Caco-2 (cell line): ENCODE data around the gene DMWD. TPM values are rescaled to one million over a fixed set of nuclear protein-coding genes. Genes with fewer than 3 reads are reported as not detected.
A peak's percentile ranks its signal among the peaks of the same experiment; 100 is the strongest.

Experiments
- BruUV-seq: library from RNA; stranded (reverse); fragments of 400-500 nt; replicated peaks from 2 replicates; lab custom pipeline; 2021; lab: Mats Ljungman, UMichigan
- CTCF ChIA-PET: fragments of 300-600 bp; sonication (Branson Sonifier 250); formaldehyde crosslinking; loops from one replicate; lab custom pipeline; 2022; ENCODE audit warnings: antibody characterized with exemption; lab: Charles Lee
- POLR2A ChIA-PET: fragments of 300-600 bp; sonication (Branson Sonifier 250); formaldehyde crosslinking; loops from one replicate; lab custom pipeline; 2022; ENCODE audit warnings: antibody characterized with exemption; lab: Charles Lee
- DNase-seq, 2 experiments: peaks; one replicate each; pipeline versions ENCODE4 v3.0.0 to v3.0.0-alpha.2; 2020 to 2022
- H3K27me3 ChIP-seq: replicated peaks from 2 replicates; pipeline ENCODE4 v1.6.0; 2011; ENCODE audit warnings: low read length; ENCODE audit not compliant: control insufficient read depth, insufficient read depth
- H3K36me3 ChIP-seq: 2 replicates; pipeline ENCODE4 v1.5.1; 2011; ENCODE audit warnings: low read length; ENCODE audit not compliant: control insufficient read depth, insufficient read depth
- H3K4me1 ChIP-seq: fragments of 250-450 bp; sonication (Bioruptor Pico); 2 replicates; pipeline ENCODE4 v1.5.1; 2020; ENCODE audit warnings: mild to moderate bottlenecking
- H3K4me3 ChIP-seq: 2 replicates; pipeline ENCODE4 v1.5.1; 2011; ENCODE audit warnings: low read depth, mild to moderate bottlenecking, control low read depth, low read length
- H3K9me3 ChIP-seq: fragments of 250-450 bp; sonication (Bioruptor Pico); 2 replicates; pipeline ENCODE4 v1.5.1; 2020; ENCODE audit warnings: mild to moderate bottlenecking, moderate library complexity
- H3K27ac Mint-ChIP-seq: one replicate; pipeline ENCODE4 v1.8.0; 2022; ENCODE audit warnings: mixed read lengths; ENCODE audit not compliant: unreplicated experiment
- H3K27me3 Mint-ChIP-seq: one replicate; pipeline ENCODE4 v1.8.0; 2022; ENCODE audit warnings: mixed read lengths; ENCODE audit not compliant: insufficient read depth, unreplicated experiment
- H3K36me3 Mint-ChIP-seq: one replicate; pipeline ENCODE4 v1.8.0; 2022; ENCODE audit warnings: mild to moderate bottlenecking, mixed read lengths; ENCODE audit not compliant: insufficient read depth, unreplicated experiment
- H3K4me1 Mint-ChIP-seq: one replicate; pipeline ENCODE4 v1.8.0; 2022; ENCODE audit warnings: low read depth, mixed read lengths; ENCODE audit not compliant: unreplicated experiment
- H3K4me3 Mint-ChIP-seq: one replicate; pipeline ENCODE4 v1.8.0; 2022; ENCODE audit warnings: mild to moderate bottlenecking, moderate library complexity, mixed read lengths; ENCODE audit not compliant: unreplicated experiment
- H3K9me3 Mint-ChIP-seq: one replicate; pipeline ENCODE4 v1.8.0; 2022; ENCODE audit warnings: mixed read lengths; ENCODE audit not compliant: unreplicated experiment
- intact Hi-C: fragments of 100-400 bp; cut with micrococcal nuclease; formaldehyde crosslinking; loops from one replicate; pipeline ENCODE4 v1.10.0; 2022; ENCODE audit not compliant: unreplicated experiment
- total RNA-seq: library from RNA; stranded (reverse); gene quantifications from 2 replicates; pipeline ENCODE4 v1.2.3, GENCODE V29; 2022
- TF ChIP-seq, protein P1 (sequence below), 2 experiments: fragments of 200-600 bp in 1 of 2; IDR thresholded peaks; 1 replicate in 1 of 2; 2 replicates in 1 of 2; pipeline versions ENCODE4 v1.5.1 to v1.8.0; 2011 to 2022; ENCODE audit warnings: antibody characterized with exemption in 1 of 2, control low read depth in 1 of 2, inconsistent platforms in 1 of 2, low read depth in 1 of 2, low read length in 1 of 2, mild to moderate bottlenecking in 1 of 2, moderate library complexity in 1 of 2; ENCODE audit not compliant: insufficient read depth in 1 of 2, severe bottlenecking in 1 of 2, unreplicated experiment in 1 of 2

The DMWD gene
- total RNA-seq, 1 experiment from 2014 or later: 76.3 TPM

DNA sequence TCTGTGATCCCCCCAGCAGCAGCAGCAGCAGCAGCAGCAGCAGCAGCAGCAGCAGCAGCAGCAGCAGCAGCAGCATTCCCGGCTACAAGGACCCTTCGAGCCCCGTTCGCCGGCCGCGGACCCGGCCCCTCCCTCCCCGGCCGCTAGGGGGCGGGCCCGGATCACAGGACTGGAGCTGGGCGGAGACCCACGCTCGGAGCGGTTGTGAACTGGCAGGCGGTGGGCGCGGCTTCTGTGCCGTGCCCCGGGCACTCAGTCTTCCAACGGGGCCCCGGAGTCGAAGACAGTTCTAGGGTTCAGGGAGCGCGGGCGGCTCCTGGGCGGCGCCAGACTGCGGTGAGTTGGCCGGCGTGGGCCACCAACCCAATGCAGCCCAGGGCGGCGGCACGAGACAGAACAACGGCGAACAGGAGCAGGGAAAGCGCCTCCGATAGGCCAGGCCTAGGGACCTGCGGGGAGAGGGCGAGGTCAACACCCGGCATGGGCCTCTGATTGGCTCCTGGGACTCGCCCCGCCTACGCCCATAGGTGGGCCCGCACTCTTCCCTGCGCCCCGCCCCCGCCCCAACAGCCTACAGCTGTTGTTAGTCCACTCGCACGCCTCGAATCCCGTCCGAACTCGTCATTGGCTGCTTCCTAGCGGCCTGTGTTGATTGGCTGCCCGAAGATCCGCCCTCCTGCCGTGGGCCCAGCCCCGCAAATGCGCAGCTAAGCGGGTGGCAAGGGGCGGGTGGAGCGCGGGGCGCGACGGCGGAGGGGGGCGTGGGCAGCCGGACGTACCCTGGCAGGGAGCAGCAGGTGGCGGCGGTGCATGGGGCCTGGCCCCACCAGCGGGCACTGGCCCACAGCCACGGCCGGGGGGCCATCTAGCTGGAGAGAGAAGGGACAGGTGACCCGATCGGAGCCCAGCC lies 22.2 kb downstream of the DMWD start:
- intact Hi-C loops: loop anchor here (1.0 to 5.0 kb wide), 5 partner anchors 9 to 112 kb away; no protein-coding TSS in a partner anchor
- POLR2A ChIA-PET: interaction anchor here (0.5 to 3.7 kb wide), 22 partner anchors 9 to 1455 kb away, joined by 3 to 64 read pairs (median 5); partner anchors contain the start of genes DMPK, DMWD, QPCTL and SNRPD2
- no peaks in the 10 kb centered on the region for H3K27me3 Mint-ChIP-seq
- no peaks in the 10 kb centered on the region for H3K9me3 ChIP-seq
- H3K36me3 ChIP-seq: no peaks in the 10 kb centered on the region
- H3K4me3 Mint-ChIP-seq: peak overlapping the region; percentile 97
- peak overlapping the region; percentile 96 for H3K27ac Mint-ChIP-seq
- H3K4me1 Mint-ChIP-seq: peaks cover 7% of the 10 kb centered on the region
- H3K36me3 Mint-ChIP-seq: peaks cover 64% of the 10 kb centered on the region
- no peaks in the 10 kb centered on the region for H3K9me3 Mint-ChIP-seq
- DNase-seq: peak; percentile 99
- H3K27me3 ChIP-seq: no peaks in the 10 kb centered on the region
- no TSS peak for BruUV-seq
- CTCF ChIA-PET: interaction anchor here (0.5 to 3.6 kb wide), 29 partner anchors 9 to 309 kb away, joined by 3 to 82 read pairs (median 5); partner anchors contain the start of genes DMPK, DMWD, FBXO46 and FOXA3
- peak overlapping the region; percentile 76 for H3K4me3 ChIP-seq
- TF ChIP-seq, protein P1, sequence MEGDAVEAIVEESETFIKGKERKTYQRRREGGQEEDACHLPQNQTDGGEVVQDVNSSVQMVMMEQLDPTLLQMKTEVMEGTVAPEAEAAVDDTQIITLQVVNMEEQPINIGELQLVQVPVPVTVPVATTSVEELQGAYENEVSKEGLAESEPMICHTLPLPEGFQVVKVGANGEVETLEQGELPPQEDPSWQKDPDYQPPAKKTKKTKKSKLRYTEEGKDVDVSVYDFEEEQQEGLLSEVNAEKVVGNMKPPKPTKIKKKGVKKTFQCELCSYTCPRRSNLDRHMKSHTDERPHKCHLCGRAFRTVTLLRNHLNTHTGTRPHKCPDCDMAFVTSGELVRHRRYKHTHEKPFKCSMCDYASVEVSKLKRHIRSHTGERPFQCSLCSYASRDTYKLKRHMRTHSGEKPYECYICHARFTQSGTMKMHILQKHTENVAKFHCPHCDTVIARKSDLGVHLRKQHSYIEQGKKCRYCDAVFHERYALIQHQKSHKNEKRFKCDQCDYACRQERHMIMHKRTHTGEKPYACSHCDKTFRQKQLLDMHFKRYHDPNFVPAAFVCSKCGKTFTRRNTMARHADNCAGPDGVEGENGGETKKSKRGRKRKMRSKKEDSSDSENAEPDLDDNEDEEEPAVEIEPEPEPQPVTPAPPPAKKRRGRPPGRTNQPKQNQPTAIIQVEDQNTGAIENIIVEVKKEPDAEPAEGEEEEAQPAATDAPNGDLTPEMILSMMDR (IDR thresholded peaks at IDR 0.05; ENCODE audit: insufficient read depth in 1 of 2, low read depth in 1 of 2, low read length in 1 of 2, severe bottlenecking in 1 of 2, unreplicated experiment in 1 of 2): peak; percentile 95 to 98
- peaks cover 6% of the 10 kb centered on the region for H3K4me1 ChIP-seq

DNA sequence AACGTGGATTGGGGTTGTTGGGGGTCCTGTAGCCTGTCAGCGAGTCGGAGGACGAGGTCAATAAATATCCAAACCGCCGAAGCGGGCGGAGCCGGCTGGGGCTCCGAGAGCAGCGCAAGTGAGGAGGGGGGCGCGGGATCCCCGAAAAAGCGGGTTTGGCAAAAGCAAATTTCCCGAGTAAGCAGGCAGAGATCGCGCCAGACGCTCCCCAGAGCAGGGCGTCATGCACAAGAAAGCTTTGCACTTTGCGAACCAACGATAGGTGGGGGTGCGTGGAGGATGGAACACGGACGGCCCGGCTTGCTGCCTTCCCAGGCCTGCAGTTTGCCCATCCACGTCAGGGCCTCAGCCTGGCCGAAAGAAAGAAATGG lies 22.8 kb downstream of the DMWD start:
- Histone ChIP-seq H3K36me3 (no peaks in the 10 kb centered on the region), H3K4me3 (peak overlapping the region; percentile 76), H3K27me3 (no peaks in the 10 kb centered on the region), H3K9me3 (no peaks in the 10 kb centered on the region), H3K4me1 (peaks cover 6% of the 10 kb centered on the region)
- TF ChIP-seq, protein P1 (IDR thresholded peaks at IDR 0.05; ENCODE audit: insufficient read depth in 1 of 2, low read depth in 1 of 2, low read length in 1 of 2, severe bottlenecking in 1 of 2, unreplicated experiment in 1 of 2): no peak
- intact Hi-C loops: loop anchor here (1.0 to 5.0 kb wide), 7 partner anchors 9 to 112 kb away; partner anchors contain the start of gene FBXO46
- H3K27me3 Mint-ChIP-seq: no peaks in the 10 kb centered on the region
- POLR2A ChIA-PET: interaction anchor here (0.5 to 3.7 kb wide), 17 partner anchors 9 to 302 kb away, joined by 3 to 64 read pairs (median 6); partner anchors contain the start of genes DMPK, DMWD, FBXO46 and FOSB
- no peaks in the 10 kb centered on the region for H3K9me3 Mint-ChIP-seq
- peak overlapping the region; percentile 97 for H3K4me3 Mint-ChIP-seq
- H3K36me3 Mint-ChIP-seq: peaks cover 65% of the 10 kb centered on the region
- H3K27ac Mint-ChIP-seq: peak overlapping the region; percentile 96
- DNase-seq: no peak
- CTCF ChIA-PET: interaction anchor here (0.6 to 3.6 kb wide), 30 partner anchors 10 to 832 kb away, joined by 3 to 82 read pairs (median 6); partner anchors contain the start of genes CALM3, DMPK, DMWD and FBXO46
- H3K4me1 Mint-ChIP-seq: peaks cover 12% of the 10 kb centered on the region
- TSS peak; percentile 37 for BruUV-seq
